NB4 (cell line): ENCODE measurements around the gene SHKBP1.

Source experiments
- MYC ChIP-seq: IDR thresholded peaks from 2 replicates; pipeline ENCODE4 v1.6.1; 2011; ENCODE audit warnings: low read depth, low read length
- POLR2A ChIP-seq: IDR thresholded peaks from 2 replicates; pipeline ENCODE4 v1.6.1; 2011; ENCODE audit warnings: mild to moderate bottlenecking; ENCODE audit not compliant: insufficient read length; ENCODE audit errors: extremely low read depth
- TF ChIP-seq, protein P1 (sequence below): IDR thresholded peaks from one replicate; pipeline ENCODE4 v1.5.1; 2012; ENCODE audit warnings: low read depth, low read length

DNA sequence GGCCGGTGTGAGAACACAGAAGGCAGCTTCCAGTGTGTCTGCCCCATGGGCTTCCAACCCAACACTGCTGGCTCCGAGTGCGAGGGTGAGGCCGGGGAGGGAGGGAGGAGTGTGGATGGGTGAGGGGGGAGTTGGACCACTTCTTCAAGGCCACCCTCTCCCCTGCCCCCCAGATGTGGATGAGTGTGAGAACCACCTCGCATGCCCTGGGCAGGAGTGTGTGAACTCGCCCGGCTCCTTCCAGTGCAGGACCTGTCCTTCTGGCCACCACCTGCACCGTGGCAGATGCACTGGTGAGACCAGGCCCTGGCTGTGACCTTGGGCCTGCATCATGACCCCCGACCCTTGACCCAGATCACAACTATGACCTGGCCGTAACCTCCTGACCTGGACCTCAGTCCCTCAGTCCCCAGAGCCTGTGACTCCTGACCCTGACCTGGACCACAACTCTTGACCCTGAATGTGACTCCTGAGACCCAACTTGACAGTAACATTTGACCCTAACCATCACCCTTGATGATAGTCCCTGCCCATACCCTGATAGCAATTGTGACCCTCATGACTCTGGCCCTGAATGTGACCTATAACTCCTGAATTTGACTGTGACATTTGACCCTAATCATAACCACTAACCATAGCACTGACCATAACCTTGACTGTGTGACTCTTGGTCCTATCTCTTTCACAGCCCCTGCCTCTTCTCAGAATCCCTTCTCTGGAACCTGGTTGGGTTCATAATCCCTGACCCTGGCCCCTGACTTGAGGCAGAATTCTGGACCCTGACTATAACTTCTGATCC, 35.4 kb downstream of the SHKBP1 start:
- TF ChIP-seq, protein P1, sequence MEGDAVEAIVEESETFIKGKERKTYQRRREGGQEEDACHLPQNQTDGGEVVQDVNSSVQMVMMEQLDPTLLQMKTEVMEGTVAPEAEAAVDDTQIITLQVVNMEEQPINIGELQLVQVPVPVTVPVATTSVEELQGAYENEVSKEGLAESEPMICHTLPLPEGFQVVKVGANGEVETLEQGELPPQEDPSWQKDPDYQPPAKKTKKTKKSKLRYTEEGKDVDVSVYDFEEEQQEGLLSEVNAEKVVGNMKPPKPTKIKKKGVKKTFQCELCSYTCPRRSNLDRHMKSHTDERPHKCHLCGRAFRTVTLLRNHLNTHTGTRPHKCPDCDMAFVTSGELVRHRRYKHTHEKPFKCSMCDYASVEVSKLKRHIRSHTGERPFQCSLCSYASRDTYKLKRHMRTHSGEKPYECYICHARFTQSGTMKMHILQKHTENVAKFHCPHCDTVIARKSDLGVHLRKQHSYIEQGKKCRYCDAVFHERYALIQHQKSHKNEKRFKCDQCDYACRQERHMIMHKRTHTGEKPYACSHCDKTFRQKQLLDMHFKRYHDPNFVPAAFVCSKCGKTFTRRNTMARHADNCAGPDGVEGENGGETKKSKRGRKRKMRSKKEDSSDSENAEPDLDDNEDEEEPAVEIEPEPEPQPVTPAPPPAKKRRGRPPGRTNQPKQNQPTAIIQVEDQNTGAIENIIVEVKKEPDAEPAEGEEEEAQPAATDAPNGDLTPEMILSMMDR: no peak
- TF ChIP-seq POLR2A (no peak), MYC (no peak)
